Measurements from ENCODE around the gene CUL7.

- TF ChIP-seq CTCF (IDR thresholded peaks at IDR 0.05) (no peak), POLR2AphosphoS5 (IDR thresholded peaks at IDR 0.05) (no peak), POLR2A (IDR thresholded peaks at IDR 0.05) (no peak)
Observed at GRCh38 chr6:43038727-43039126, 14.9 kb downstream of the CUL7 start.
